ENCODE measurements around the gene DTNBP1. TPM values are rescaled to one million over a fixed set of nuclear protein-coding genes. Genes with fewer than 3 reads are reported as not detected.

Gene DTNBP1
- total RNA-seq, 1 experiment from 2014 or later = 28.2 TPM

DNA sequence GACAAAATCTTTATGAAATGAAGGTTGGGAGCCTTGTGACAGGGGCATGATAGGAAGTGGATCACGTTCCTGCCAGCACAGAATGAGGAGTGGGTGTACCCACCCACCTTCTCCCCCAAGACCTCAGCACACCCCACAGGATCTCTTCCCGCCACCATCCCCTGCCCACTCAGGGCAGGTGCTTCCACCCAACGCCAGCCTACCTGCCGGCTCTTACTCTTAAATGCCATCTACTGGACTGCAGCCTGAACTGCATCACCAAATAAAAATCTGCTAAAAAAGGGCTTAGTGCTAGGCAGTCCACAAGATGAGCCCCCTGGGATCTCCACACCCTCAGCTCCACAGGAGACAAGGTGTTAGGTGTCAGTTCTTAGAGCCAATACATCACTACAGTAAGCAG is 20.6 kb downstream of the DTNBP1 start:
- no peak for DNase-seq (ENCODE audit: low spot score)
- Histone ChIP-seq H3K4me1 (ENCODE audit: insufficient read depth, low read length, poor library complexity, severe bottlenecking) (no peaks in the 10 kb centered on the region), H3K4me3 (ENCODE audit: low read depth, low read length, poor library complexity, severe bottlenecking) (no peak overlapping the region), H3K36me3 (ENCODE audit: insufficient read depth, low read length, poor library complexity, severe bottlenecking) (peaks cover 3% of the 10 kb centered on the region), H3K27ac (ENCODE audit: low read depth, low read length, poor library complexity, severe bottlenecking) (no peak overlapping the region), H3K9me3 (ENCODE audit: low read depth, low read length, poor library complexity, severe bottlenecking) (peaks cover 22% of the 10 kb centered on the region), H3K27me3 (replicated peaks; ENCODE audit: insufficient read depth, low read depth, low read length, poor library complexity) (no peaks in the 10 kb centered on the region)
- POLR2A ChIA-PET (ENCODE audit: low non-redundant PET) = no interaction called here
- intact Hi-C loops (cut with micrococcal nuclease; ENCODE audit: unreplicated experiment) = no loop called here
- no peak for TF ChIP-seq EZH2 (IDR thresholded peaks at IDR 0.05; ENCODE audit: borderline replicate concordance, low read depth, low read length, poor library complexity, severe bottlenecking)
- TF ChIP-seq, protein P1, sequence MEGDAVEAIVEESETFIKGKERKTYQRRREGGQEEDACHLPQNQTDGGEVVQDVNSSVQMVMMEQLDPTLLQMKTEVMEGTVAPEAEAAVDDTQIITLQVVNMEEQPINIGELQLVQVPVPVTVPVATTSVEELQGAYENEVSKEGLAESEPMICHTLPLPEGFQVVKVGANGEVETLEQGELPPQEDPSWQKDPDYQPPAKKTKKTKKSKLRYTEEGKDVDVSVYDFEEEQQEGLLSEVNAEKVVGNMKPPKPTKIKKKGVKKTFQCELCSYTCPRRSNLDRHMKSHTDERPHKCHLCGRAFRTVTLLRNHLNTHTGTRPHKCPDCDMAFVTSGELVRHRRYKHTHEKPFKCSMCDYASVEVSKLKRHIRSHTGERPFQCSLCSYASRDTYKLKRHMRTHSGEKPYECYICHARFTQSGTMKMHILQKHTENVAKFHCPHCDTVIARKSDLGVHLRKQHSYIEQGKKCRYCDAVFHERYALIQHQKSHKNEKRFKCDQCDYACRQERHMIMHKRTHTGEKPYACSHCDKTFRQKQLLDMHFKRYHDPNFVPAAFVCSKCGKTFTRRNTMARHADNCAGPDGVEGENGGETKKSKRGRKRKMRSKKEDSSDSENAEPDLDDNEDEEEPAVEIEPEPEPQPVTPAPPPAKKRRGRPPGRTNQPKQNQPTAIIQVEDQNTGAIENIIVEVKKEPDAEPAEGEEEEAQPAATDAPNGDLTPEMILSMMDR (conservative IDR thresholded peaks at IDR 0.05; ENCODE audit: low read depth, low read length) = peak; percentile 43
- BruUV-seq (replicated peaks) = no TSS peak
- CTCF ChIA-PET = no interaction called here

DNA sequence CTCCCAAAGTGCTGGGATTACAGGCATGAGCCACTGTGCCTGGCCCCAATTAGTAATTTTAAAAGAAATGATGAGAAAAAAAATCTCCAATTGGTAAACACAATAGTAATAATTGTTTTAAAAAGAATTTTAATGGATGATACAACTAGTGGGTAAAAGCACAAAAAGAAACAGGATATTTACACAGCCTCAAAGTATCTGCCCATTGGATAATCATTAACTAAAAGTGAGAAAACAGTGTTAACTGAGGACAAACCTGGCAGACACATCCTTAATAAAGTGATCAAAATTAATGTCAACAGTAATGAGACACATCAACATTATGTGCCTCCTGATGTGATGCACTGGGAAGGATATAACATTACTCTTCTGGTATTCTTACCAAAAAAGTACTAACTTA is 24.5 kb downstream of the DTNBP1 start:
- intact Hi-C loops (cut with micrococcal nuclease; ENCODE audit: unreplicated experiment) = no loop called here
- no peak overlapping the region for H3K4me3 ChIP-seq (ENCODE audit: low read depth, low read length, poor library complexity, severe bottlenecking)
- H3K9me3 ChIP-seq (ENCODE audit: low read depth, low read length, poor library complexity, severe bottlenecking) = peaks cover 10% of the 10 kb centered on the region
- BruUV-seq (replicated peaks) = no TSS peak
- no peaks in the 10 kb centered on the region for H3K4me1 ChIP-seq (ENCODE audit: insufficient read depth, low read length, poor library complexity, severe bottlenecking)
- no peak for DNase-seq (ENCODE audit: low spot score)
- CTCF ChIA-PET = no interaction called here
- TF ChIP-seq, protein P1 (conservative IDR thresholded peaks at IDR 0.05; ENCODE audit: low read depth, low read length) = no peak
- no peak for TF ChIP-seq EZH2 (IDR thresholded peaks at IDR 0.05; ENCODE audit: borderline replicate concordance, low read depth, low read length, poor library complexity, severe bottlenecking)
- H3K27me3 ChIP-seq (replicated peaks; ENCODE audit: insufficient read depth, low read depth, low read length, poor library complexity) = no peaks in the 10 kb centered on the region
- no peak overlapping the region for H3K27ac ChIP-seq (ENCODE audit: low read depth, low read length, poor library complexity, severe bottlenecking)
- POLR2A ChIA-PET (ENCODE audit: low non-redundant PET) = no interaction called here
- H3K36me3 ChIP-seq (ENCODE audit: insufficient read depth, low read length, poor library complexity, severe bottlenecking) = peaks cover 3% of the 10 kb centered on the region

DNA sequence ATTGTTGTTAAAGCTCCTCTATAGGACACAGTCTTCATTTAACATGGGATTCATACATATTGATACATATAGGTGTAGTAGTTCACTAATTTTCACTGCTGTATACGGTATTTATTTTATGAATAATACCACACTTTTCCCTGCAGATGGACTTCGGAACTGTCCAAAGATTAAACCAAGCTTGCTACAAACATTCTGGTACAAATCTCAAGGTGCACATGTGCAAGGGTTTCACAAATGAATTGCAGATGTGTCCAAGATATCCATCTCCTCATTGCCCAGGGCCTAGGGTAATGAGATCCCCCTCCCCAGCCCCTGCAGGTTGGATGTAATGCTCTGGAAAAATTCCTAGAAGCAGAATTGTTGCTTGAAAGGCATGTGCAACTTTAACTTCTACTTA is 31.4 kb downstream of the DTNBP1 start:
- POLR2A ChIA-PET (ENCODE audit: low non-redundant PET) = no interaction called here
- H3K9me3 ChIP-seq (ENCODE audit: low read depth, low read length, poor library complexity, severe bottlenecking) = no peaks in the 10 kb centered on the region
- no peak for DNase-seq (ENCODE audit: low spot score)
- H3K4me3 ChIP-seq (ENCODE audit: low read depth, low read length, poor library complexity, severe bottlenecking) = no peak overlapping the region
- TF ChIP-seq EZH2 (IDR thresholded peaks at IDR 0.05; ENCODE audit: borderline replicate concordance, low read depth, low read length, poor library complexity, severe bottlenecking) = no peak
- TF ChIP-seq, protein P1 (conservative IDR thresholded peaks at IDR 0.05; ENCODE audit: low read depth, low read length) = no peak
- BruUV-seq (replicated peaks) = no TSS peak
- H3K27ac ChIP-seq (ENCODE audit: low read depth, low read length, poor library complexity, severe bottlenecking) = no peak overlapping the region
- intact Hi-C loops (cut with micrococcal nuclease; ENCODE audit: unreplicated experiment) = no loop called here
- no peaks in the 10 kb centered on the region for H3K36me3 ChIP-seq (ENCODE audit: insufficient read depth, low read length, poor library complexity, severe bottlenecking)
- no peaks in the 10 kb centered on the region for H3K27me3 ChIP-seq (replicated peaks; ENCODE audit: insufficient read depth, low read depth, low read length, poor library complexity)
- CTCF ChIA-PET = no interaction called here
- H3K4me1 ChIP-seq (ENCODE audit: insufficient read depth, low read length, poor library complexity, severe bottlenecking) = peaks cover 24% of the 10 kb centered on the region

Measured in A673 (cell line).